OCI-M1 (cell line): ENCODE data around the gene CHCHD3.

Source experiments
- DNase-seq: peaks from one replicate; lab custom pipeline; 2025; lab: John Stamatoyannopoulos, UW

The CHCHD3 gene

DNA sequence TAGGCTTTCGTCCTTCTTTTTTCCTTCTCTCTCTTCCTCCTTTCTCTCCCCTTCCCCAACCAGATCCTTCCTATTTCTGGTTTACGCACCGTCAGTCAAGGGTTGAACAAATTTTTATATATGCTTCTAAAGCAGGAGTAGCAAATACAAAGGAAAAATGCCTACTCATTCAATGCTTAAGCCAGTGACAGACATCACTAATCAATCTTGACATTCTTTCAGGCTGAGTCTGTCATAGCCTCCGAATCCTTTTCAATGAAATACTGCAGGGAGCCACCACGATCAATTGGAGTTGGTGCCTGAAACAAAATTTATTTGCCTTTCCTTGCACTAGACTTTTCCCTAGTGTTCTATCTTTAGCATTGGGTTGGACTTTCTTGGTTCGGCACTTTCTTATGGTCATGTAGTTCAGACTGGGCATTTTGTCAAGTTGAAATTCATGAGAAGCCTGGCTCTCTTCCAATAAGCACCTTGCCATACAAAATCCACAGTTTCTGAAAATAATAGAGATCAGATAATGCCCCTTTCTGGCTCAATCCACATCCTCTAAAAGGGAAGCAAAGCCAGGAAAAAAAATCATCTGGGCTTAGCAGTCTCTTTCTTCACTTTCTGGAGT lies 266.1 kb downstream of the CHCHD3 start:
- DNase-seq, result no peak

DNA sequence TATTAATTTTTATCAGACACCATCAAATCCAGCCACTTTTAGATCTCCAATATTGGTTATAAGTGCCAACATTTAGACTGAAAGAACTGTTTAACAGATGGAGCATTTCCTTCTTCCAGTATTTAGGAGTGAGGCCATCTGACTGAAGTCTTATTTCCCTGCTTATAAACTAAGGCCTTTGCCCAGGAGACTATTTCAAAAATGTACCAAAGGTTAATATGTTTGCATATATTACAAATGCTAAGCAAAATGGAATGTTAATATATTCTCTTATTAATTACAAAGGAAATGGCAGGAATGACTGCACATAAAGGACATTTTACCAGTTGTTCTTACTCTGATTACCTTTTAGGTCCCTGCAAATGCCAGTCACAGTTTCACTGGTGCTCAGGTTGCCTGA lies 266.8 kb downstream of the CHCHD3 start:
- DNase-seq, result no peak

DNA sequence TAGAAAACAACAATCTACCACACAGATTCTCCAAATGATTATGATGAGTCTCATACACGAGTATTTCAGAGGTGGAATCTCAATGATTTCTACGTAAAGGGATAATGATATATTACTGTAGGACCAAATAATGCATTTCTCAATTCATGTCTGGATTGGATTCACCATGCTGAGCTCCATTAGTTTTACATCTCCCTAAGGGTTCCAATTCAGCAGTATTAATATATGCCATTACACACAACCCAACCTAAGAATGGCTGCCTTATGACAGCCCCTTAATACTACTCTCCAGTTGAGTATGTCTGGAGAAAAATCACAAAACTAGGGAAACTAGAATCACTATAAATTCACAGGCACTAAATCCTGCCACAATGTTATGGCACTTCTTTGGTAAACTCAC lies 271.3 kb downstream of the CHCHD3 start:
- no peak for DNase-seq

DNA sequence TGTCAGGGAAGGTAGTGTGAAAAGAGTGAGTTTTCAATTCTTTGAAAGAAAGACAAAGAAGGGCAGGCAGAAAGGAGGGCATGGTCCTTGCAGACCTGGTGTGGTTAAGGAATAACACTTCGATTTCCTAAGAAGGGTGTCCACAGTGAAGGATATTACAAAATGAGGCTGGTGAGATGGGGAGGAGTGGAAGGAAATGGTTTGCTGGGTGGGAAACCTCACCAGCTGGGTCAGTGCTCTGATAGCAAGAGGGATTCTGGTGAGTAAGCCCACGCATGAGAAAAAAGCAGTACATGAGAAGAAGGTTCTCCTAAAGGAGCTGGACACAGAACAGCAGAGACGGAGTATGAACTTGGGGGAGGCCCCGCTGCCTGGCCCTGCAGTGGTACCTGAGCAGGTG lies 275.1 kb downstream of the CHCHD3 start:
- DNase-seq, result no peak

DNA sequence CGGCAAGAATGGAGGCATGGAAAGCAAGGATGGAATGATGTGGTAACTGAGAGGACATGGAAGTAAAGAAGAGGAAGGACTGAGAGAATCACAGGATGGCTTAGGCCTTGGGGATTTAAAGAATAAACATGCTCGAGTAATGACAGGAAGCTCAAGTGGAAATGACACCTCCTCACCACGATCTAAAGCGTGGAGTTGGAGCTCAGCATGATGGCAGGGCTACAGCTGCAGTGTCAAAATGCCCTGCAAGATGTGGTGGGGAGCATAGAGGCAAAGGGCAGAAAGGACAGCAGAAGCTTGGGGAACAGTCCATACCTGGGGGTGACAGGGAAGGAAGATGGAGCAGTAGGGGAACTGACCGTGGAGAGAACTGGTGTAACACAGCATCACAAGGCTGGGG lies 276.1 kb downstream of the CHCHD3 start:
- DNase-seq, result no peak

DNA sequence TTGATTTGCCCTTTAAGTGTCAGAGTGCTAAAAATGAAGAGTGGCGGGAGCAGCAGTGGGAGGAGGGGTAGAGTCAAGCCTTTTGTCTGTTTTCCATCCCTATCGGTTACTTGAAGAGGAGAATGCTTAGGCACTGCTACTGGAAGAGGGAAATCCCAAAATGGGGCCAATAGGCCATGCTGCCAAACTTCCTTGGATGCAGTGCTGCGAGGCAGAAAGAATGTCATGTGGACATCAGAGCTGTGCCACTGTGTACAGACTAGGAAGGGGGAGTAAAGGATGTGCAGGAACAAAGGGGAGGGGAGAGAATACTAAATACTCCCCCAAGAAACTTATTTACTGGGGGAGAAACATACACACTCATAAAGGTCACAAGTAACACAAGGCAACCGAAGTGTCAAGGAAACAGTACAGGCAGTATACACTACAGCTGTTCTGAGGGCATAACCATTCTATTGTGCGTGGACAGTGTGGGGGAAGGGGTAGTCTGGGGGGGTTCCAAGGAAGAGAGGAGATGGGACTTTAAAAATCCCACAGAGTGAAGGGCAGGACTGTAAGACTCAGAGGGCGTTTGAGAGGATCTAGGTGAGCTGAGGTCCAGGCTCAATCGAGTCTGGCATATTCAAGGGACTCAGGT lies 276.9 kb downstream of the CHCHD3 start:
- DNase-seq, result no peak

DNA sequence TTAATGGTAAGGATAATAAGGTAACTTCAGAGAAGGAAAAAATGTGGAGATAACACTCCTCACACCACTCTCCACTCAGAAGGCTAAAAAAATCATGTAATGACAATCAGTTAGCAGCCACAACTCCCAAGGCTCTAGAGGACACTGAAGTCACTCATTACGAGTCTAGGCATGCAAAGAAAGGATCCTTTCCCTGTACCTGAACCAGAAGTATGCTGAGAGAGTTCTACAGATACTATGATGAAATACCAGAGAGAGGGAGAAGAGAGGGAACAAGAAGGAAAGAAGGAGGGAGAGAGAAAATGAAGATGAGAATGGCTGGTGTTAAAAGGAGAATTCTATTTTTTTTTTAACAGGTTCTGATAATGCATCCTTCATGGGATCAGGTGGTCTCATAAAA lies 281.4 kb downstream of the CHCHD3 start:
- no peak for DNase-seq

DNA sequence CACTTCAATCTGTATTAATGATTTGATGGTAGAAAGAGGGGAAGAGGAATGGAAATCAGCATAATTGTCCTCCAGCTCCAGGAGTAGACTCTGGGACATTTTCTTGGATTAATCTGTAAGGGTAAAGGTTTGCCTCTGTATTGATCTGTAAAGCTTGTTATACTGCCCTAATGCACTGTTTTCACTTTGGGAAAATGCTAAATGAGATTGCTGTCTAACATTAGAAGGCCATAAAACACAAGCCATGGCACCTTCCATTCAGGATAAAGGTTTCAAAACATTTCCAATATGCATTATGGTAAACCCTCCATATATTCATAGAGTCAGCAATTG lies 282.8 kb downstream of the CHCHD3 start:
- DNase-seq, result no peak

DNA sequence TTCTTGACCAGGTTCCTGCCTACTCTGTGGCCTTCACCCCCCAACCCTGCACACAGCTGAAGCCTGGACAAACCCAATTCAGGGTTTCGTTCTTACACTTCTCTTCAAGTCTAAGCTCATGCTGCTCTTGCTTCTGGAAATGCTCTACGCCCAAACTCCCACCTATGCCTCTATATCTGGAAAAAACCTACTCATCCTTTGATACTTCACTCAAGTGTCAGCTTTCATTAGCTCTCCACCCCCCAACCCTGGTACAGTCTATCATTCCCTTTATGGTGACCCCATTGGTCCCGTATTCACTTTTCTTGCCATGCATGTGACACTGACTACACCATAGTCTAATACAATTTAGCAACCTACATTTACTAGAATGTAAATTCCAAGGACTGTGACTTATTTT lies 284.7 kb downstream of the CHCHD3 start:
- DNase-seq, result no peak

DNA sequence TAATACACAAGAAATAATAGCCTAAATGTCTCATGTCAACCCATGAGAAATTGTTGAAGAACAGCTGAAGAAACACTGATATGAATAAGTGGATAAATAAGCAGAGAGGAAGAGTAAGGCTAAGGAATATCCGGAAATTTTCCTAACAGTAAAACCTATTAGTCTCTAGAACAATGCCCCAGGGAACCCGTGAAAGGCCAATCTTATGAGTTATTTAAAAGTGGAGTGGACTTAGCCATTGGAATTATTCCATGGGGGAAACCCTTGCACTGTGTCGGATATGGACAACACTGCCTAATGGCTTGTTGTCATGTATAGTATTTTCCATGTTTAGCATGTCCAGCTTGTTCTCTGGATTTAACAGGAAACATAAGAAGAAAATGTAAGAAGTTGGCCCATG lies 288.4 kb downstream of the CHCHD3 start:
- no peak for DNase-seq

DNA sequence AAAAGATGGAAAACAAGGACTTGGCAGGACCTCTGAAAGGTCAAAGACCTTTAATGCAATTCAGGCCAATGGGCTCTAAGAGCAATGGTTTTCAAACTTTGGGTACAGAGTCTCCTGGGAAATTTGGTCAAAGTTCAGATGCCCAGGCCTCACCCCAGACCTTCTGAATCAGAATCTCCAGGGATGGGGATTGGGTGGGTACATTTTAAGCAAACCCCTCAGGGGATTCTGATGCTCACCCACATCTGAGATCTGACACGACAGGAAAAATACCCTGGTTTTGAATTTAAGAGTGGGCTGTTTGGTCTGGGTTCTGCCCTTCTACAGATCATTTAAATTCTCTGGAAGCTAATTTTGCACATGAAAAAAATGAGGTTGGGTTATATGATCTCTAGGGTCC lies 290.9 kb downstream of the CHCHD3 start:
- no peak for DNase-seq

DNA sequence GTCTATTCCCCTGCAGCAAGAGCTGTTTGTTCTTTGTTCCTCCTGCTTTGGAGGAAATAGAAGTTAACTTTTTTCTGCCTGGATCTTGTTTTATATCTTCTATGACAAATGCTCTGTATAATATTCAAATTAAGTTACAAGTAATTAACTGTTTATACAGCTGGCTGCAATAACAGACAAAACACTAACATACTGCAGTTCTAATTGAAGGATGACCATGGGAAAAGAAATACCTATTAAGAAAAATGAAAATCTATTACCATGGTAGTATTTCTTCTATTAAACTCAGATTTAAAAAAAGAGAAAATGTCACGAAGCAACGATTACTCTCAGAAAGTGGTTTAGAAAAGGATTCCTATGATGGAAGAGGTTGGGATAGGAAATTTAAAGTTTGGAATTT lies 291.8 kb downstream of the CHCHD3 start:
- no peak for DNase-seq

DNA sequence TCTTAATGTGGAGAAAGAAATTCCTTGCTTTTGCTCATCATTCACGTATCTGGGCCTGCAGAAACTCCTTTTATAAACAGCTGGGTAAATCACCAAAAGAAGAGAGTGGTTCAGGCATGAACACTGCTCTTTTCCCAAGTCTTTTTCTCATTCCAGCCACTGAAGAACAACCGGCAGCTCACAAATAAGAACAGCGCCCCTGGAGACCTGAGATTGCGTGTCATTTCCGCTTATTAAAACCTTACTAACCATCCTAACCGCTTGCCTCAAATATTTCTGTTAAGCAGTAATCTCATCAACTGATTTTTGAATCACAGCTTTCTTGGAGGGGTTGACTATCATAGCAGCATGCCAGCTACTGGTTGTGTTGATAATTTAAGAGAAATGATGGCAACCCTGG lies 292.6 kb downstream of the CHCHD3 start:
- DNase-seq, result no peak

DNA sequence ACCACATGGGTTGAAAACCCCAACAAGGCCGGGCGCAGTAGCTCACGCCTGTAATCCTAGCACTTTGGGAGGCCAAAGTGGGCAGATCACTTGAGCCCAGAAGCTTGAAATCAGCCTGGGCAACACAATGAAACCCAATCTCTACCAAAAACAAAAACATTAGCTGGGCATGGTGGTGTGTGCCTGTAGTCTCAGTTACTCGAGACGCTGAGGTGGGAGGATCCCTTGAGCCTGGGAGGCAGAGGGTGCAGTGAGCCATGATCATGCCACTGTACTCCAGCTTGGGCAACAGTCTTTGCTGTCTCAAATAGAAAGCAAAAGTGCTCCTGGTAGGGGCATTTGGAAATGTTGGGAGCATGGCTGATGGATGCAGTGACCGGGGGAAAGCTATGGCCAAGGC lies 296.0 kb downstream of the CHCHD3 start:
- DNase-seq, result no peak

DNA sequence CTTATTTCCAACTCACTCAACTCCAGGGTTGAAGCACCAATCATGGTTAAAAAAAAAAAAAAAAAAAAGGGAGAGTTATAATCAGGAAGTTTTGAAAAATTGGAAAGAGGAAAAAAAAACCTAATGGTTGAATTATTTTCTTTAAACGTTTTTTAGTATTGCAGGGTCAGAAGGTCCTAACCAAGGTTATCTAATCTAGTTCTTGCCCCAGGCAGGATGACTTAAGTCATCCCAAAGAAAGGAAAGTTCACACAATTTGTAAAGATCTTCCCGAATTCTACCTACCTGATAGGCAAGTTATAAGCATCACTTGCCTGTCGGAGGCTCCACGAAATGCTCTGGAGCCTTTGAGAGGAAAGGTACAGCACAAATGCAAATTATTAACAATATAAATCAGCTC lies 297.5 kb downstream of the CHCHD3 start:
- DNase-seq, result no peak

DNA sequence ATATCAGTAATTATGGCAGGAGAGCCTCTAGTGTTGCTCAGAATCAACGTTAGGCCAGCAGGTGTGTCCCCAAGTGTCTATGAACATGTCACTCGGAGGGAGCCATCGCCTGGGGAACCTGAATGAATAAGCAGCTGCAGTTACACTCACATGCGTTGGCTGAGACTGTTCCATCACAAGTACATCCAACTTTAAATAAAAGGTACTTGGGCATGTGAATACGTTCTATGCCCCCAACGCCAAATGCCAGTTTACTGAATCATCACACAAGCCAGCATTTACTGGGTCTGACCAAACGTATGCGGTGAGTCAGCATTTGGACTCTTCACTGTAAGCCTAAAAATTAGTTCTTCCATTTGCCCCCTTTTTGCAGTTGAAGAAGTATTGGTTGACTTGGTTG lies 298.1 kb downstream of the CHCHD3 start:
- no peak for DNase-seq

DNA sequence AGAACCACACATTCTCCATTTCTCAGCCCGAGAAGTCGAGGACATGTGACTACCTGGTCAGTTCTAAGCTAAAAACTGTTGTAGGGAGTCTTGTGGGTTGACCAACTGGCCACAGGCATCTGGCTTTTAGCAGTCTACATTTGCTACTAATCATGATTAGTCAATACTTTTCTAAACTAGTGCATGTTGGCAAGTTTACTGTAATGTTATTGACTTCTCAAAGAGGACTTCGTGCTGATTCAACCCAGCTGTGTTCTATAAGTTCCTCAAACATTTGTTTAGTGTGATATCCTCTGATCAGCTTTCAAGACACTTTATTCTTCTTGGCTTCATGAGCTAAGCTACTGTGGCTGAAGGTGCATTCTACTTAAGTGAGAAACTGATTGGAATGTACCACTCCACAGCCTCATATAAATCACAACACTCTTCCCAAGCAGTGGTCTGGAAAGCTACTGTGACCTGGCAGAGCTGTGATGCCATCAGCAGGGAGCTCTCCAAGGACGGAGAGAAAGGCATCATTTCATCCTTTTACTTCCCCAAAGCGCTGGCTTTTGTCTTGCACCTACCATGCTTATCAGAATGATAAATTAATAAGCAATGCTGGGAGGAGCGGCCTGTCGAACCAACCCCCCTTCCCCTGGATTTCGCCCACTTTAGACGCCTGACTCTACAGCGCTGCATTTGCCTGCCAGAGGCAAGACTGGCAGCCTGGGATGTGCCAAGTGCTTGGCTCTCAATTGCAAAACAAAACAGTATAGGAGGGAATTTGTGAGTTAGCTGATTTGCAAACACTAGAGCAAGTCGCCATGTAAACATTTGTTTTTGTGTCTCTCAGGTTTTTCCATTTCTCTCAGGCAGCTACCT lies 298.9 kb downstream of the CHCHD3 start:
- DNase-seq, result no peak

DNA sequence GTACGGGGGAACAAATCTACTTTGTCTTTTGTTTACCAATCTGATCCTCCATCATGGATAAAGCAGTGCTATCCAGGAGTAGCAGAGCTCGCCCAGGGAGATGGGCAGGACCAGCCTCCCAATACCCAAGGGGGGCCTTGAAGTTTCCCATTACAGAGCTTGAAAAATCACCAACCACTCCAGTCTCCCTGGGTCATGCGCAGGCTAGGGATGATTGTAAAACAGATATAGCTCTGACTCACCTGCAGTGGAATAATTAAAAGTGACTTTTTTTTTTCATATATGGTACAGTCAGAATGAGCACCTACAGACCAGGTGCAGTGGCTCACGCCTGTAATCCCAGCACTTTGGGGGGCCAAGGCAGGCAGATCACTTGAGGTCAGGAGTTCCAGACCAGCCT lies 301.1 kb downstream of the CHCHD3 start:
- no peak for DNase-seq

DNA sequence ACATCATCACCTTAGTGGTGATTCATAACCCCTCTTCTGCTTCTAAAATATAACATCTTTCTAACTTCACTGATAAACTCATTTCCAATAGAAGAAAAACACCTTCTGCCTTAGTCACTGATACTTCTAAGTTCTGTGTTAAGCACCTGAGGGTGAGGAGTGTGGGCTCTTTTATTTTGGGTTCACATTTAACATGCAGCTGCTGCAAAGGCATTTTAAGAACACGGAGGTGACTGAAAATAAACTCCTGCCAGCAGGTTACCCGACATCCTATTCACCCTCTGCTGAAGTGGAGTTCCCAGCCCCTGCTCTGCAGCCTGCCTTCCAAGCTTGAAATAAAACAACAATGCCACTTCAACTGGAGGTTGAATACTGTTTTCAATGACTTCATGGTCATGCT lies 302.7 kb downstream of the CHCHD3 start:
- DNase-seq, result no peak

DNA sequence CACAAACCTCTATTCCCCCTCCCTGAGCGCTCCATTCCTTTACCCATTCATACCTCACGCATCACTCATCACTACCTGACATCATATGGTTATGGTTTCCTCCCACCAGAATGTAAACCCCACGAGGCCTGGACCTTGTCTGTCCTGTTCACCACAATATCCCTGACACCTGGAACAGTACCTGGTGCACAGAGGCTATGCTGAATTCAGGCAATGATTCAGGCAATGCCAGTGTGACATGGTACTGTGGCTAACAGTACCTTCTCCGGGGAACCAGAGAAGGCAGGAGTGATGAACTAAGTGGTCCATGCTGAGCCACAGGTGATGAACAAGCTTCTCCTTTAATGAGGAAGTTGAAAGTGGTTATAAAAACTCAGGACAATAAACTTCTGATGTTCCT lies 303.1 kb downstream of the CHCHD3 start:
- DNase-seq, result no peak

DNA sequence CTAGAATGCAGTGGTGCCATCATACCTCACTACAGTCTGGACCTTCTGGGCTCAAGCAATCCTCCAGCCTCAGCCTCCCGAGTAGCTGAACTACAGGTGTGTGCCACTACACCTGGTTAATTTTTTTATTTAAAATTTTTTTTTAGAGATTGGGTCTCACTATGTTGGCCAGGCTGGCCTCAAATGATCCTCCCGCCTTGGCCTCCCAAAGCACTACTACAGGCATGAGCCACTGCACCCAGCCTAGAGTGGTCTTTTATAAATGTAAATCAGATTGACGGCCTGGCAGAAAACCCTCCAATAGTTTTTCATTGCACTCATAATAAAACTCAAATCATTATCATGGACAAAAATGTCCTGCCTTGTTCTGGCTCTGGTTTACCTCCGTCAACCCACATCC lies 303.9 kb downstream of the CHCHD3 start:
- DNase-seq, result no peak

DNA sequence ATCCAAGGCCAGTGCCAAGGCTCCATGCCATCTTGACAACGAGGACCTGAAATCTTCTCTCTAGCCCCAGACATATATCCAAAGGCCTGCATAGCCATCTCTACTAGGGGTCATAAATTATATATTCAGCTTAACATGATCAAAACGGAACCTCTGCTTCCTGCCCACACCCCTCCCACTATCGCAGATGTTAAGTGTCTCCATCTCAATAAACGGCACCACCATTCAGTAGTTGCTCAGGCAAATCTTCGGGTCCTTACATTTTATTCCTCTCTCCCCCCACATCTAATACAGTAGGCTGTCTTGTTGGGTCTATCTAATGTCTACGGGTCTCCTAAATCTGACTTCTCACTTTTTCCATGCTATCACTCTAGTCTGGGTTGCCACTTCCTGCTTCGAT lies 304.5 kb downstream of the CHCHD3 start:
- DNase-seq, result no peak

DNA sequence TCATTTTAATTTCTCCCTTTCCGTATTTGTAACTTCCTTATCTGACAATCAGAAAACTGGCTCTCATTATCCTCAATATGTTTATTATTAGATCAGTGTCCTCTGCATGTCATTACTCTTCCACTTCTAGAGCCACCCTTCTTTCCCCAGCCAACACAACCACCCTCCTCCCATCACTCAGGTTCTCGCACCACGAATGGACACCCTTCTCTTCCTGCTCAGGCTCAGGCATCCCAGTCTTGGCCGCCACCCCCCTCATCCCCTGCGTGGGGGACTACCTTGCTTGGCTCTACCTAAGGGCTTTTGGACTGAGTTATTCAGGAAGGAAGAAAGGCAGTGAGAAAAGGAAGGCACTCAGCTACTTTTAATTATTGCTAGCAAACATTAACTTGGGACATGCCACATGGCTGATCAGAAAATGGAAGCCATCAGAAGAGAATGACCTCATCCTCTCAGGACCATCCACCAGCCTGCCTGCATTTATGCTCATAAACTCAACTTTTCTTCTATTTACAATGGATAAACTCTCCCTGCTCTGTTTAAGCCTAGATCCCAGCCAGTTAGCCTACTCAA lies 305.8 kb downstream of the CHCHD3 start:
- no peak for DNase-seq
